ENCODE measurements around the gene OAS2. TPM values are rescaled to one million over a fixed set of nuclear protein-coding genes. Genes with fewer than 3 reads are reported as not detected.

OAS2 gene
- total RNA-seq, 1 donor from 2014 or later: 96.4 TPM

- intact Hi-C loops (cut with DNase I): no loop called here
- no peak for TF ChIP-seq CTCF (IDR thresholded peaks at IDR 0.05)
- no peaks in the 10 kb centered on the region for H3K4me1 ChIP-seq
- peaks cover 67% of the 10 kb centered on the region for H3K36me3 ChIP-seq
- ATAC-seq (no peak), DNase-seq (no peak)
- no peak overlapping the region for H3K4me3 ChIP-seq
- H3K9me3 ChIP-seq: peaks cover 5% of the 10 kb centered on the region
- H3K27me3 ChIP-seq (ENCODE audit: low read depth): no peaks in the 10 kb centered on the region
- H3K27ac ChIP-seq: no peak overlapping the region
These were observed 17.2 kb upstream of the OAS2 start for GRCh38 chr12:112961074-112961473.

- intact Hi-C loops (cut with DNase I): no loop called here
- H3K36me3 ChIP-seq: peaks cover 71% of the 10 kb centered on the region
- DNase-seq: no peak
- no peak overlapping the region for H3K4me3 ChIP-seq
- no peaks in the 10 kb centered on the region for H3K4me1 ChIP-seq
- peaks cover 5% of the 10 kb centered on the region for H3K9me3 ChIP-seq
- no peak for TF ChIP-seq CTCF (IDR thresholded peaks at IDR 0.05)
- H3K27me3 ChIP-seq (ENCODE audit: low read depth): no peaks in the 10 kb centered on the region
- H3K27ac ChIP-seq: no peak overlapping the region
- no peak for ATAC-seq
These were observed 16.8 kb upstream of the OAS2 start for GRCh38 chr12:112961536-112961935.

GRCh38 chr12:112962561-112962960, 15.8 kb upstream of the OAS2 start:
- no peak overlapping the region for H3K27ac ChIP-seq
- intact Hi-C loops (cut with DNase I): no loop called here
- DNase-seq (no peak), ATAC-seq (no peak)
- H3K36me3 ChIP-seq: peaks cover 82% of the 10 kb centered on the region
- H3K27me3 ChIP-seq (ENCODE audit: low read depth): no peaks in the 10 kb centered on the region
- no peaks in the 10 kb centered on the region for H3K4me1 ChIP-seq
- peaks cover 5% of the 10 kb centered on the region for H3K9me3 ChIP-seq
- no peak overlapping the region for H3K4me3 ChIP-seq
- TF ChIP-seq CTCF (IDR thresholded peaks at IDR 0.05): no peak

GRCh38 chr12:112963227-112963861, 15.0 kb upstream of the OAS2 start:
- DNase-seq (no peak), ATAC-seq (no peak)
- Histone ChIP-seq H3K36me3 (peaks cover 89% of the 10 kb centered on the region), H3K4me1 (no peaks in the 10 kb centered on the region), H3K27ac (no peak overlapping the region), H3K9me3 (peaks cover 5% of the 10 kb centered on the region), H3K4me3 (no peak overlapping the region), H3K27me3 (ENCODE audit: low read depth) (no peaks in the 10 kb centered on the region)
- intact Hi-C loops (cut with DNase I): no loop called here
- TF ChIP-seq CTCF (IDR thresholded peaks at IDR 0.05): no peak

- no peak for ATAC-seq
- Histone ChIP-seq H3K4me3 (no peak overlapping the region), H3K36me3 (peaks cover 94% of the 10 kb centered on the region)
These were observed 14.2 kb upstream of the OAS2 start for GRCh38 chr12:112964067-112964670.

More at GRCh38 chr12:112964067-112964670, 14.2 kb upstream of the OAS2 start:
- Histone ChIP-seq H3K27me3 (ENCODE audit: low read depth) (no peaks in the 10 kb centered on the region), H3K9me3 (peaks cover 2% of the 10 kb centered on the region), H3K27ac (no peak overlapping the region), H3K4me1 (no peaks in the 10 kb centered on the region)
- no peak for TF ChIP-seq CTCF (IDR thresholded peaks at IDR 0.05)
- no peak for DNase-seq
- intact Hi-C loops (cut with DNase I): no loop called here
